ENCODE data around the gene ANTXR1.

The ANTXR1 gene

DNA sequence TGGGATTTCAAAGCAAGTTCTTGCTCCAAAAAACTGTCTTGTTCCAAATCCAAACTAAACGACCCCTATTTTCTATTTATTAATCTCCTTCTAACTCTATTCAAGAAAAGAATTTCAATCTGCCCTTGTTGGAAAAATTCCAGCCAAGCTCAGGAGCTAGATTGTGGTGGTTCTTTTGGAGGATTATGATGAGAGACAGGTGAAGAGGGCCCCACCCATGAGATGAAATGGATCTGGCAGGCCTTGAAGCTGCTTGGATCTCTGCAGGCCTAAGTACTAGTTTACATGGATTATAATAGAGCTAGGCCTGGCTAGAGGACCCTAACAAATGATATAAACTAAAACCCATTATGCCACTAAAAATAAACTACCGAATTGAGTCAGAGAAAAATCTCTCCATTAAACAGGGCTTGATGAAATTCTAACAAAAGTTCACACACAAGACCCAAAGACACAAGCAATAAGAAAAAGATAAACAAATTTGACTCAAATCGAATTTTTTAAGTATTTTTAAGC lies 272.5 kb downstream of the ANTXR1 start:
- no peak for TF ChIP-seq Cebpa-rat (IDR thresholded peaks at IDR 0.05)
- Histone ChIP-seq H4K20me1 (no peaks in the 10 kb centered on the region), H3K4me1 (peaks cover 0 to 10% (median 7%) of the 10 kb centered on the region in 10 experiments; a peak in 7 of 20 replicates), H3K27ac (peak overlapping the region in 3 of 11 experiments; percentile 3 to 38 (median 11); a peak in 2 of 22 replicates), H3K4me2 (peak overlapping the region in 8 of 11 experiments; percentile 2 to 38 (median 14); a peak in 5 of 22 replicates), H3K27me3 (no peaks in the 10 kb centered on the region), H3K9me3 (replicated peaks in 1 of 11) (no peaks in the 10 kb centered on the region), H3K9ac (no peak overlapping the region), H3K36me3 (no peaks in the 10 kb centered on the region), H3K4me3 (no peak overlapping the region)

DNA sequence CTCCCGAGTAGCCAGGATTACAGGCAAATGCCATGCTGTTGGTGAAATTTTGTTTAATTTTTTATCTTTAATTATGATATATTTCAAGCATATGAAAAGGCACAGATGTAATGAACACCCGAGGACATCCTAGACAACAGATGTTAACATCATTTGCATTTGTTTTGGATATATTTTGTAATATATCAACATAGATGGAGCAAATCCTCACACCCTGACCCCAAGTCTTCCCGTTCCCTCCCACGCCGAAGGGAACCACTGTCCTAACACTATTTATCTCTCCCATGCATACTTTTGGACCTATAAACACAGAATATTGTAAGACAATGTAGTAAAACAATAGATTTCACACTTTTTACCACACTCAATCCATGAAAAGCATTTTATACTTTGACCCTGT lies 274.6 kb downstream of the ANTXR1 start:
- Histone ChIP-seq H3K9ac (no peak overlapping the region), H3K27me3 (no peaks in the 10 kb centered on the region), H3K36me3 (no peaks in the 10 kb centered on the region), H3K27ac (no peak overlapping the region), H3K9me3 (replicated peaks in 1 of 11) (no peaks in the 10 kb centered on the region), H3K4me3 (no peak overlapping the region), H3K4me2 (no peak overlapping the region), H4K20me1 (no peaks in the 10 kb centered on the region), H3K4me1 (peaks cover 0 to 10% (median 7%) of the 10 kb centered on the region in 10 experiments; a peak in 7 of 20 replicates)
- TF ChIP-seq Cebpa-rat (IDR thresholded peaks at IDR 0.05) = no peak

DNA sequence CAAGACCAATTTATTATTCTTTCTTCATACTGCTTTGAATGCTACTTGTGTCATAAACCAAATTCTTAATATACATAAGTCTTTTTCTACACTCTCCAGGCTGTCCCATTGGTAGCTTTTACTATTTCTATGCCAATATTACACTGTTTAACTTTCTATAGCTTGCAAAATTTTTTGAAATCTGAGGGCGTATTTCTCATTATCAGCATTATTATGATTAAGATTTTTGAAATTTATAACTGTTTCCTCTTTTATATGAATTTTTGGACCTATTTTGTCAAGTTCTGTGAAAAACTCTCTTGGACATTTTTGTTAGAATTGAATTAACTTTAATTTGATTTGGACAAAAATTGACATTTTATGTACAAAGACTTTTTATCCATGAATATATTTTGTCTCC lies 275.4 kb downstream of the ANTXR1 start:
- H3K9me3 ChIP-seq (replicated peaks in 1 of 11) = no peaks in the 10 kb centered on the region
- no peak for TF ChIP-seq Cebpa-rat (IDR thresholded peaks at IDR 0.05)
- no peak overlapping the region for H3K9ac ChIP-seq
- H3K4me2 ChIP-seq = no peak overlapping the region
- no peak overlapping the region for H3K4me3 ChIP-seq
- H3K27ac ChIP-seq = no peak overlapping the region
- H3K4me1 ChIP-seq = peaks cover 0 to 10% (median 7%) of the 10 kb centered on the region in 10 experiments; a peak in 7 of 20 replicates
- H3K27me3 ChIP-seq = no peaks in the 10 kb centered on the region
- no peaks in the 10 kb centered on the region for H4K20me1 ChIP-seq
- H3K36me3 ChIP-seq = no peaks in the 10 kb centered on the region

DNA sequence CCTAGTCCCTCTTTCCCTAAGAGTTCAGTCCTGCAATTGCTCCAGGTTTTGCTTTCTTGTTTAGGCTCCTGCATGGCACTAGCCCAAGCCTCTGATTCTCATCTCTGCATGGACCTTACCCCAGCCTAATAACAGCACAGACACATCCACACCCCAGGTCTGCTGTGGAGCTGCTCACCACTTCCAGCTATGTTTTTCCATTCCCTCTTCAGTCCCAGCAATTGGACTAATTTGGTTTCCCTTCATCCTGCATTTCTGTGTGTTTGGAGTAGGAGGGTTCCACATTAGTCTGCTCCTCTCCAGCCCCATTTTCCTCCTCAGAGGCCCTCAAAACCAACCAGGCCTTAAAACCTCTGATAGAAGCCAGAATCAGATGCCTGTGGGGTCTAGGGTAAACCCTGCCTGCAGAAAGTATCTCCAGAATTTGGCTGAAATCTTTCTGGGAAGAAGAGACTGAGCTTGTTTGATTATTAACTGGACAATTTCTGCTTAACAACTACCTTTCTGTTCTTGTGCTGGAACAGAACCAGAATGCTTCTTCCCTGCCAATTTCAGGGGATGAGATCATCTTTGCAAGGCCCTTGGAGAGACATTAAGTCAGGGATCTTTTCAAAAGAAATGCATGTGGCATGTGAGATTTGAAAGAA lies 278.1 kb downstream of the ANTXR1 start:
- Histone ChIP-seq H3K9ac (no peak overlapping the region), H3K4me2 (no peak overlapping the region), H3K4me1 (peaks cover 0 to 2% (median under 1%) of the 10 kb centered on the region in 10 experiments; a peak in 4 of 20 replicates), H3K27me3 (no peaks in the 10 kb centered on the region), H3K27ac (no peak overlapping the region), H4K20me1 (no peaks in the 10 kb centered on the region), H3K36me3 (no peaks in the 10 kb centered on the region), H3K9me3 (replicated peaks in 1 of 11) (no peaks in the 10 kb centered on the region), H3K4me3 (no peak overlapping the region)
- no peak for TF ChIP-seq Cebpa-rat (IDR thresholded peaks at IDR 0.05)

DNA sequence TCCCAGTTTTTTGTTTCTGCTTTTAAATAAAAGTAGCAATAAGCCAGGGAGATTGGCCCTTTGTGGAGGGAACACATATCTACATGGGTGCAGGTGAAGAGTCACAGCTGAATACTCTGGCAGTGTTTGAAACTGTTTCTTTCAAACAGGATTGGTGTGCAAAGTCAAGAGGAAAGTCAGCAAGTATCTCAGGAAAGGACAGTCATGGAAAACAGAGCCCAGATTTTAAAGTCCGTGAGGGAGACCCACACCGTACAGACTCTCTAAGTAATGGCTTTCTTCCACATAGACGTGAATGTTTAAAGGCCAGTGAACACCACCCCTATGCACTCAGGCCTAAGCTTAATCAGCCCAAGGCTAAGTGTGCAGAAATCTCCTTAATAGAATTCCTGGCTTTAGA lies 278.7 kb downstream of the ANTXR1 start:
- Histone ChIP-seq H3K9me3 (replicated peaks in 1 of 11) (no peaks in the 10 kb centered on the region), H3K27me3 (no peaks in the 10 kb centered on the region), H3K9ac (no peak overlapping the region), H3K4me3 (no peak overlapping the region), H3K36me3 (no peaks in the 10 kb centered on the region), H3K4me2 (no peak overlapping the region), H3K4me1 (no peaks in the 10 kb centered on the region), H3K27ac (no peak overlapping the region), H4K20me1 (no peaks in the 10 kb centered on the region)
- no peak for TF ChIP-seq Cebpa-rat (IDR thresholded peaks at IDR 0.05)

DNA sequence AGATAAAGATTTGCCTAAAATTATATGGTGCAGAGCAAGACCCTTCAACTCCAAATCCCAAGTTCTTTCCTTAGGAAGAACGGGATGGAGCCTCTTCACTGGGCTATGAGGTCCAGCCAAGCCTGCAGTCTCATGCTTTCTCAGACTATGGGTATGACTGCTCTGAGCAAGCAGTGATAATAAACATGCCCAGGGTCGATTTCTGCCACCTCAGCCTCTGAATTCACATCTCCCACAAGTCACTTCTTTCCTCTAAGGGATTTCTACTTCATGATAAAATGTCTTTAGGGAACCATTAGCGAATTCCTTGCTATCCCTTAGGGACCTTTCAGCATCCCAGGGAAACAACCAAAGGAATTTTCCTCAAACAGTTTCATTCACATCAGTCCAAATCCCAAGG lies 279.3 kb downstream of the ANTXR1 start:
- Histone ChIP-seq H3K4me2 (no peak overlapping the region), H4K20me1 (no peaks in the 10 kb centered on the region), H3K27me3 (no peaks in the 10 kb centered on the region), H3K4me1 (no peaks in the 10 kb centered on the region), H3K27ac (no peak overlapping the region), H3K36me3 (no peaks in the 10 kb centered on the region), H3K9ac (no peak overlapping the region), H3K4me3 (no peak overlapping the region), H3K9me3 (replicated peaks in 1 of 11) (no peaks in the 10 kb centered on the region)
- no peak for TF ChIP-seq Cebpa-rat (IDR thresholded peaks at IDR 0.05)

DNA sequence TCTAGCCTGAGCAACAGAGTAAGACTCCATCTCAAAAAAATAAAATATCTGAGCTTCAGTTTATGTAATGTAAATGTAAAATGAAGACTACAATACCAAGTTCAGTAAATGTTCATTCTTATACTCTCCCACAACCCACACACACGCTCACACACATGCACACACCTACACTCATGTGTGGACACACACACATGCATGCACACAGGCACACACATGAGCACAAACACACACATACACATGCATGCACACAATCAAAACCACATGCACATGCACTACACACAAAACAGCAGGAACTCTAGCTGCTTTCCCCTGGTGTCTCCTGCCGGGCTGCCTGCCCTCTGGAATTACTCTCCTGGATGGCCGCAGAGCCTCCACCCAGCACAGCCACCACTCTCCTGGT lies 283.4 kb downstream of the ANTXR1 start:
- Histone ChIP-seq H3K36me3 (no peaks in the 10 kb centered on the region), H3K4me2 (no peak overlapping the region), H3K27me3 (no peaks in the 10 kb centered on the region), H3K4me3 (no peak overlapping the region), H3K9ac (no peak overlapping the region), H3K27ac (no peak overlapping the region), H3K4me1 (peaks cover 7 to 20% (median 12%) of the 10 kb centered on the region in 10 experiments; a peak in 17 of 20 replicates), H3K9me3 (replicated peaks in 1 of 11) (no peaks in the 10 kb centered on the region), H4K20me1 (no peaks in the 10 kb centered on the region)
- TF ChIP-seq Cebpa-rat (IDR thresholded peaks at IDR 0.05) = no peak

DNA sequence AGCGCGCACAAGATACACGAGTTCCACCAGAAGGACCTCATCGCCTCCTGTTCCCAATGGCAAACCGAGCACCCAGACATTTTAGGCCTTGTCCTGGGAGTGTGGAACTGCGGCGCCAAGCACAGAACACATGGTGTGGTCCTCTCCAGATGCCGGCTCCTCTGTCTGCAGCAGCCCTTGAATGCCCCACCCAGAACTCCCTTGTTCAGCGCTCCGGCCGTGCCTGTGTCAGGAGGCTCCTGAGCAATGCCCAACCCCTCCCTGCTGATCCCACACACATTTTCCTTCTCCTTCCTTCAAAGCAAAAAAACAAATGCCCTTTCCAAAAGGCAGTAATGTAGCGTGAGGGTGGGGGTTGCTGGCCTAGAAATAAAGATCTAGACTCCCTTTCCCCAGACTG lies 284.2 kb downstream of the ANTXR1 start:
- H3K4me3 ChIP-seq = no peak overlapping the region
- no peaks in the 10 kb centered on the region for H4K20me1 ChIP-seq
- no peak overlapping the region for H3K27ac ChIP-seq
- no peaks in the 10 kb centered on the region for H3K9me3 ChIP-seq (replicated peaks in 1 of 11)
- H3K4me1 ChIP-seq = peaks cover 7 to 20% (median 12%) of the 10 kb centered on the region in 10 experiments; a peak in 17 of 20 replicates
- H3K9ac ChIP-seq = no peak overlapping the region
- no peaks in the 10 kb centered on the region for H3K36me3 ChIP-seq
- no peaks in the 10 kb centered on the region for H3K27me3 ChIP-seq
- H3K4me2 ChIP-seq = no peak overlapping the region
- TF ChIP-seq Cebpa-rat (IDR thresholded peaks at IDR 0.05) = no peak

DNA sequence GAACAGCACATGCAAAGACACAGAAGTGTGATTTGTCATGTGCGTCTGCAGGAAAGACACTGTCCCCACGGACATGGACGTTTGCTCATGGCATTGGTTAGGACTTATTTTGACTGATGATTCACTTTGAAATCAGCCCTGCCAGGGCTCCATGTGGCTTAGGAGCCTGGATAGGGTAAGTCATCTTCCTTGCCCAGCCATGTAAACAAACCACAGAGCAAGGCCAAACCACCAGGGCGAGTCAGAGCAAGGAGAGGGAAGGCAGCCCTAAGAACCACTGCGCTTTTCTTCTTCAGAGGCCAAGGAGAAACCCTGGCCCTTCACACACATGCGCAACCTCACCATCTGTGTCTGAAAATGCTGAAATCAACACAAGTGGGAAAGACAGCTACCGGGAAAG lies 285.3 kb downstream of the ANTXR1 start:
- H3K9me3 ChIP-seq (replicated peaks in 1 of 11) = no peaks in the 10 kb centered on the region
- no peak for TF ChIP-seq Cebpa-rat (IDR thresholded peaks at IDR 0.05)
- H3K4me1 ChIP-seq = peaks cover 7 to 20% (median 12%) of the 10 kb centered on the region in 10 experiments; a peak in 17 of 20 replicates
- H3K4me2 ChIP-seq = peak overlapping the region in 10 of 11 experiments; percentile 3 to 56 (median 38); a peak in 17 of 22 replicates
- no peaks in the 10 kb centered on the region for H3K27me3 ChIP-seq
- H3K4me3 ChIP-seq = no peak overlapping the region
- H3K27ac ChIP-seq = no peak overlapping the region
- no peaks in the 10 kb centered on the region for H3K36me3 ChIP-seq
- no peaks in the 10 kb centered on the region for H4K20me1 ChIP-seq
- no peak overlapping the region for H3K9ac ChIP-seq

DNA sequence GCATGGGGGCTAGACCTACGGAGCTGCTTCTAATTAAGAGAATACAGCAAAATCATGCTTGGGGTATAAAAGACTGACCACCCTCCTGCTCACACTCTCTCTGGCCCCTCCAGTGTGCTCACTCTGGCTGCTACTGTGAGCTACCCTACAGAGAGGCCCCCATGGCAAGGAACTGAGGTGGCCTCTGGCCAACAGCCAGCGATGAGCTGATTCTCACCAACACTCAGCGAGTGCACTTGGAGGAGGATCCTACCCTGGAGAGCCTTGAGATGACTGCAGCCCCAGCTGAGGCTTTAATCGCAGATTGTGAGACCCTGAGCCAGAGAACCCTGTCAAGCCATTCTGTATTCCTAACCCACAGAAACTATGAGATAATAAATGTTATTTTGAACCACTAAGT lies 285.9 kb downstream of the ANTXR1 start:
- no peak overlapping the region for H3K4me3 ChIP-seq
- H3K4me1 ChIP-seq = peaks cover 7 to 20% (median 12%) of the 10 kb centered on the region in 10 experiments; a peak in 17 of 20 replicates
- H3K27ac ChIP-seq = no peak overlapping the region
- H3K9me3 ChIP-seq (replicated peaks in 1 of 11) = peaks cover 1 to 4% (median 3%) of the 10 kb centered on the region in 11 experiments; a peak in 18 of 22 replicates
- no peaks in the 10 kb centered on the region for H4K20me1 ChIP-seq
- TF ChIP-seq Cebpa-rat (IDR thresholded peaks at IDR 0.05) = no peak
- H3K4me2 ChIP-seq = peak overlapping the region in 10 of 11 experiments; percentile 3 to 56 (median 38); a peak in 15 of 22 replicates
- H3K27me3 ChIP-seq = peaks cover 0 to 2% (median under 1%) of the 10 kb centered on the region in 11 experiments; a peak in 6 of 22 replicates
- no peak overlapping the region for H3K9ac ChIP-seq
- H3K36me3 ChIP-seq = no peaks in the 10 kb centered on the region
